GM12865 (cell line): ENCODE measurements around the gene BMPER.

ENCODE experiments used
- DNase-seq: peaks from one replicate; pipeline ENCODE4 v3.0.0; 2010; ENCODE audit warnings: low read depth
- H3K4me3 ChIP-seq: 2 replicates; pipeline ENCODE4 v1.5.1; 2011; ENCODE audit warnings: mild to moderate bottlenecking, low read depth, low read length, control low read depth
- TF ChIP-seq, protein P1 (sequence below): IDR thresholded peaks from 2 replicates; pipeline ENCODE4 v1.5.1; 2011; ENCODE audit warnings: low read length, control low read depth, low read depth, inconsistent platforms; ENCODE audit not compliant: insufficient read depth; ENCODE audit errors: missing control alignments

BMPER gene

DNA sequence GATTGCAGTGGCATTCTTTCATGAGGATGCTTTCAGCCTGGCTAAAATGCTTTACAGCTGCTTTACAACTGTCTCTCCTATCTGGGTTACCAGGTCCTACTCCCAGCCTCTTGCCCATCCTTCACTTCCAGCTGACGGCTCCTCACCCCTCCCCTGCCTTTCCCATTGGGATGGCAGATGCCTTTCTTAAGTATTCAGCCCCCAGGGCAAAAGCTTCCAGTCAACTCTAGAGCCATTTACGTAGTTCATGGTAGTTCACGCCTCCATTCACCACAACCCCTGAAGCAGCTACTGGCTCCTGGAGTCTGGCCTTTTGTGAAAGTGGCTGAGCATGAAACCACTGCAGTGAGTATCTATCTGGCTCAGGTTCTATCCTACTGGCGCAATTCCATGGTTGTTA lies 17.2 kb upstream of the BMPER start:
- TF ChIP-seq, protein P1, sequence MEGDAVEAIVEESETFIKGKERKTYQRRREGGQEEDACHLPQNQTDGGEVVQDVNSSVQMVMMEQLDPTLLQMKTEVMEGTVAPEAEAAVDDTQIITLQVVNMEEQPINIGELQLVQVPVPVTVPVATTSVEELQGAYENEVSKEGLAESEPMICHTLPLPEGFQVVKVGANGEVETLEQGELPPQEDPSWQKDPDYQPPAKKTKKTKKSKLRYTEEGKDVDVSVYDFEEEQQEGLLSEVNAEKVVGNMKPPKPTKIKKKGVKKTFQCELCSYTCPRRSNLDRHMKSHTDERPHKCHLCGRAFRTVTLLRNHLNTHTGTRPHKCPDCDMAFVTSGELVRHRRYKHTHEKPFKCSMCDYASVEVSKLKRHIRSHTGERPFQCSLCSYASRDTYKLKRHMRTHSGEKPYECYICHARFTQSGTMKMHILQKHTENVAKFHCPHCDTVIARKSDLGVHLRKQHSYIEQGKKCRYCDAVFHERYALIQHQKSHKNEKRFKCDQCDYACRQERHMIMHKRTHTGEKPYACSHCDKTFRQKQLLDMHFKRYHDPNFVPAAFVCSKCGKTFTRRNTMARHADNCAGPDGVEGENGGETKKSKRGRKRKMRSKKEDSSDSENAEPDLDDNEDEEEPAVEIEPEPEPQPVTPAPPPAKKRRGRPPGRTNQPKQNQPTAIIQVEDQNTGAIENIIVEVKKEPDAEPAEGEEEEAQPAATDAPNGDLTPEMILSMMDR = no peak
- no peak overlapping the region for H3K4me3 ChIP-seq
- no peak for DNase-seq

DNA sequence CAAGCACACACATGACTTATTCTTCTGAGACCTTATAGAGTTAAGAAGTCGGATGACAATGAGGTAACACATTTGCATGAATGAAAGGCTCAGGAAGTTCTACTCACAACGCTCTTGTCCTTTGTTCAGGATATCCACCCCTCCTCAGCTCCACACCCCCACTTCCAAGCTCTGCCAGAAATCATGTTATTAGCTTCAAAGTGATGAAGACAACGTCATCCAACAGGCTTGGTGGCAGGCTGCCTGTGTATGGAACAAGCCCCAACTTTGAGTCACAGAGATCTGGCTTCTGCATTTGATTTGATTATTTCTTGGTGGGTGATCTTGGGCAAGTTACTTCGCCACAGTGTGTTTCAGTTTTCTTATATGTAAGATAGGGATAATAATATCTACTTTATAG lies 12.4 kb upstream of the BMPER start:
- TF ChIP-seq, protein P1 = no peak
- no peak for DNase-seq

DNA sequence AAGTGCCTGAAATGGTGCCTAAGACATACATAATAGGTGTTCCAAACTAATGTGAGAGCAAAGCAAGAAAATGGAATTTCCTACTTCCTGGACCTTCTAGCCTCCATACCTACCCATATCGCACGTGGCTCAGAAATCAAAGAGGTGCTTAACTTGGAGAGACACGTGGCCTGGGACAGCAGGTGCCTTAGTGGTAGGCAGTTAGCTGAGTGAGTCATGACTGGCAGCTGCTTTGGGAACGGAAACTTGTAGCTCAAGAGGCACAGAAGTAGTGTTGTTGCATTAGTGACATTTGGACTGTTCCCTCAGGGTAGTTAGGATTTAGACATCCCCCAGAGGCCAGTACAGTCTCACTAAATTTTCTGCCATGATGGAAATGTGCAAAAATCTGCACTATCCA lies 12.0 kb upstream of the BMPER start:
- DNase-seq = no peak
- TF ChIP-seq, protein P1 = no peak
- H3K4me3 ChIP-seq = no peak overlapping the region

More for the DNA sequence above, 12.4 kb upstream of the BMPER start:
- H3K4me3 ChIP-seq = no peak overlapping the region

DNA sequence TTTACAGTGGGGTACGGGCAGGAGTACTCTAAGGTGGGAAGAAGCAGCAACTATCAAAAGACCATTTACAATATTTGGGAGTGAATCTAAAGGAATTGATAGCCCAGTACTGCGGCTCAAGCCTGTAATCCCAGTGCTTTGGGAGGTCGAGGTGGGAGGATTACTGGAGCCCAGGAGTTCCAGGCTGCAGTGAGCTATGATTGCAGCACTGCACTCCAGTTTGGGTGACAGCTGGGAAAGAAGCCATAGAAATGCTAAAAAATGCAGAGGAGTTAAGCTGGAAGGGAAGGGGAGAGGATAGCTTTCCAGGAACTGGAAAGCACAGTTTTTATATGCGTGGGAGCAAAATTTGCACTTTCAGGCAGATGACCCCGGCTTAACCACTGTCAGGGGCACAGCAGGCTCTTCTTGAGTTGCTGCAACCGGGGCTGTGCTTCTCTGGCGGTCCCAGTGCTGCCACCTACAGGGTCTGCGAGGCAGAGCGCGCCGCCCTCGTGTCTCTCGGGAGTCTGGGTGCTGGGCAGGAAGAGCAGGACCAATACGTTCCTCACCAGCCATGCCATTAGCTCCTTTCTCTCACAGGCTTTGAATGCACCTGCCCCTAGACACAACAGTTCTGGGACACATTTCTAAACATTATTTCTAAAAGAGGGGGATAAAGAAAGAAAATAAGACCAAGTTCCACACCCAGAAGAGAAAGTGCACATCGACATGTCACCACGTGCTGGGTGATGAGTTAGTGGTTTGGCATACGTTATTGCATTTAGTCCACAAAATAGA lies 10.1 kb upstream of the BMPER start:
- H3K4me3 ChIP-seq = no peak overlapping the region
- TF ChIP-seq, protein P1 = peak; percentile 88
- peak; percentile 76 for DNase-seq

DNA sequence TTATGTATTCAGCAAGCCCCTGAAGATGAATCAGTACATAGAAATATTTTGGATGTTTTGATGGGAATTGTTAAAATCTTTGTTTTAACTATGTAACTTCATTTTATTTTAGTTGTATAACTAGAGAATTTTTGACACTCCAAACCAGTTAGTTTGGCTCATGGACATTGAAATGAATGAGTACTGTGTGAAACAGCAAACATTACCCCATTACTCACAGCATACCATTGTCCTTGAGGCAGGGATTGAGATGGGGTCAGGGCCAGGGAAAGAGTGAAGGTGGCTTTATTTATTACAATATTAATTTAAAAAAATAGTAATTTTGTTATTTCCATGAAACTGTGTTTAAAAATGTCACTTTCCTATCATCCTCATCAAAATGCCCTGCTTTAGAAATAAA lies 4.8 kb upstream of the BMPER start:
- no peak overlapping the region for H3K4me3 ChIP-seq
- TF ChIP-seq, protein P1 = no peak
- DNase-seq = no peak

DNA sequence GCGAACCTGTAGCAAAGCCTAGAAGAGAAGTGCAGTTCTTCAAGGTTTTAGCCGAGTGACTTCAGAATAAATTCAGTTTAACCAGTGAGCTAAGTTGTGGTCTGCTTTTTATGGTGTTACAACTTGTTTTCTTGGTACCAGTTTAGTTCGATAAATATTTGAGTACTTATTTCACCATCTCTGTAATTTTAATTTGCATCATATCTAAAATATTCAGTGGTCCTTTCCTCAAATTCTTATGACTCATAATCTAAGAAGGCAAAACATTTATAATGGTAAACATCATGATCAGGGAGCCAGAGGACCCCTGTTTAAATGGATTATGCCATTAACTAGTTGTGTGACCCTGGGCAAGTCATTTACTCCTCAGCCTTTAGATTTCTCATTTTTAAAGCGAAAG lies 4.1 kb upstream of the BMPER start:
- no peak overlapping the region for H3K4me3 ChIP-seq
- DNase-seq = no peak
- TF ChIP-seq, protein P1 = no peak

DNA sequence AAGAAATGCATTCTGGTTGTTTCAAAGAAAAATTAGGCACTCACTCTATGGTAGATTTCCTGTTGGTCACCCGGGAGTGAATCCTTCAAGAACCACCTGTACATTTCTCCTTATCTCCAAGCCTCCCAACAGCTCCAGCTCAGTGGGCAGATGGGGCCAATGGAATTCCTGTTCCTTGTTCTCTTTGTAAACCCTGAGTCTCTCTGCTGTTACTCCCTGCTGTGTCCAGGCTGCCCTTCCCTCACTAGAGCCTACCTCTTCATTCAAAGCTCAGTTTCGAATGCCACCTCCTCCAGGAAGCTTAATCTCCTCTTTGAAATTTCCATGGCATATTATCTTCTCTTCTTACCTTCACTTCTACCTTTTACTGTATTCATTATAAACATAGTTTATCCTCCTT lies 3.5 kb upstream of the BMPER start:
- TF ChIP-seq, protein P1 = no peak
- DNase-seq = no peak
- H3K4me3 ChIP-seq = no peak overlapping the region
